Measurements from ENCODE around the gene DLGAP5.

The DLGAP5 gene

GRCh38 chr14:55128386-55129085, 62.8 kb downstream of the DLGAP5 start:
- DNase-seq = no peak

- no peak for DNase-seq
Measured at GRCh38 chr14:55127460-55127951, 63.9 kb downstream of the DLGAP5 start.

- DNase-seq = no peak
Measured at GRCh38 chr14:55126932-55127459, 64.4 kb downstream of the DLGAP5 start.

DNA sequence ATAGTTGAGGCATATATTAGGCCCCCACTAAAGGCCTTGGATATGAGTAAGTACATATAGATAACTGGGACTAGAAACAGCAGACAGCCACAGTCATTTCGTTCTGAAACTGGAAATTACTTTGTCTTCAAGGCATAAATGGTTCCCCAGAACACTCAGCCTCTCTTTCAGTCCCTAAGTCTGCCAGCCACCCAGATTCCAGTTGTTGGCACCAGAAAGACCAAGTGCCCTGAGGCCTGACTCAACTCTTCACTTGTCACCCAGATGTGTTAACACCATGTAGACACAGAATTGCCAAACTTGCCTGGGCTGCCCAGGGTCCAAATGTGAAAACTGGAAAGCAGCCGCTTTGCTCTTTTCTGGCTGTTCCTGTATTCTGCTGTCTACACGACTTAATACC, 65.4 kb downstream of the DLGAP5 start:
- DNase-seq = no peak

- DNase-seq = no peak
Measured at GRCh38 chr14:55125403-55125802, 66.0 kb downstream of the DLGAP5 start.

- no peak for DNase-seq
Measured at GRCh38 chr14:55124774-55125386, 66.5 kb downstream of the DLGAP5 start.

DNA sequence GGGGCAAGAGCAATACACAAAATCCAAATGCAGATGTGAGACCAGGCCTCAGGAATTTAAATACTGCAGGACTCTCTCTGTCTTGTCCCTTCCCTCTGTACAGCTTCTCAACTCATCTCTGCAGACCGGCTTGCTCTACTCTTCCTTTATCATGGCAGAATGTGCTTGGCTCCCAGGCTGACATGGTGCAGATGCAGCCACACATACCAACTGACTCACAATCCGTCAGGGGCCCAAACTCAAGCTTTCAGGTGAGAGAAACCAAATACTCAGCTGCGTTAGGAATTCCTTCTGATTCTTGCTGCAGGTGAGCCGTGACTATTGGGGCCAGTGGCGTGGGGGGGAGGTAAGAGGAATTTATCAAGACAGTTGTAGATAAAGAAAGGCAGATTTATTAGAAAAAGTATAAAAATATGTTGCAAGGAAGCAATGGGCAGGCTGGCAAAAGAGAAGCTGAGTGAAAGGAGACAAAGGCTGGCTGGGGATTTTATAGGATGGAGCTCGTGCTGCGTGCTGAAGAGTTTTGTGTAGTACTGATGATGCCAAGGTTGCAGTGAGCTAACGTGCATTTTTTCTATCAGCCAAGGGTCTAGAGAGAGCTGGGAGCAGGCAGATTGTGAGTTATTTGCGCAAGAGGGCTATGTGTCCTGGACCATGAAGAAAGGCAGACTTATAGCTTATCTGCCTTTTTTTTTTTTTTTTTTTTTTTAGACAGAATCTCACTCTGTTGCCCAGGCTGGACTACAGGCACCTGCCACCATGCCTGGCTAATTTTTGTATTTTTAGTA, 67.3 kb downstream of the DLGAP5 start:
- DNase-seq = no peak

GRCh38 chr14:55123101-55123500, 68.3 kb downstream of the DLGAP5 start:
- no peak for DNase-seq

- no peak for DNase-seq
Measured at GRCh38 chr14:55122440-55122986, 68.9 kb downstream of the DLGAP5 start.

DNA sequence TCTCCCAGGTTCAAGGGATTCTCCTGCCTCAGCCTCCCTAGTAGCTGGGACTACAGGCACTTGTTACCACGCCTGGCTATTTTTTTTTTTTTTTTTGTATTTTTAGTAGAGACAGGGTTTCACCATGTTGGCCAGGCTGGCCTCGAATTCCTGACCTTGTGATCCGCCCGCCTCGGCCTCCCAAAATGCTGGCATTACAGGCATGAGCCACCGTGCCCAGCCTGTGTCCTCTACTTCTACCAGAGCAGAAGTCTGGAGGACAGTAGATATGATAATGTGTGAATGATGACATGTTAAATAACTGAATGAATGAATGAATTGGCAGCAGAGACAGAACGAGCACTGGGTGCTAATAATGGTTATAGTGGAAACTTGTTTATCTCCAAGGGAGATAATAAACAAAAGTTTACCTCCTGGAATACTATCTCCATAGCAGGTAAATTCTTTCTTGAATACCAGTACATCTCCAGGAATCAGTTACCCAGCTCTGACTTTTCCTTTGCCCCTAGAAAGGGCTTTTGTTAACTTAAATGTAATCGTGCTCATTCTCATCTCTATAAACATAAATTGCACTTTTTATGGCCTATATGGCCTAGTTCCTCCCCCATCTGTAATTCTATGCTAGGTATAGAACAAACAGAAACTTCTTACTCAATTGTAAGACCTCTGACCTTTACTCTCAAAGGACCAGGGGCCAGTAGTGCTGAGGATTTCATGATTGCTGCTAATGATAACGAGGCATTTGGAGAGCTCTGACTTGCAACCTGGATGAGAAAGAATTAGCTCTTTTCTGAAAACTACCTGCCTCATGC, 69.6 kb downstream of the DLGAP5 start:
- DNase-seq = no peak

DNA sequence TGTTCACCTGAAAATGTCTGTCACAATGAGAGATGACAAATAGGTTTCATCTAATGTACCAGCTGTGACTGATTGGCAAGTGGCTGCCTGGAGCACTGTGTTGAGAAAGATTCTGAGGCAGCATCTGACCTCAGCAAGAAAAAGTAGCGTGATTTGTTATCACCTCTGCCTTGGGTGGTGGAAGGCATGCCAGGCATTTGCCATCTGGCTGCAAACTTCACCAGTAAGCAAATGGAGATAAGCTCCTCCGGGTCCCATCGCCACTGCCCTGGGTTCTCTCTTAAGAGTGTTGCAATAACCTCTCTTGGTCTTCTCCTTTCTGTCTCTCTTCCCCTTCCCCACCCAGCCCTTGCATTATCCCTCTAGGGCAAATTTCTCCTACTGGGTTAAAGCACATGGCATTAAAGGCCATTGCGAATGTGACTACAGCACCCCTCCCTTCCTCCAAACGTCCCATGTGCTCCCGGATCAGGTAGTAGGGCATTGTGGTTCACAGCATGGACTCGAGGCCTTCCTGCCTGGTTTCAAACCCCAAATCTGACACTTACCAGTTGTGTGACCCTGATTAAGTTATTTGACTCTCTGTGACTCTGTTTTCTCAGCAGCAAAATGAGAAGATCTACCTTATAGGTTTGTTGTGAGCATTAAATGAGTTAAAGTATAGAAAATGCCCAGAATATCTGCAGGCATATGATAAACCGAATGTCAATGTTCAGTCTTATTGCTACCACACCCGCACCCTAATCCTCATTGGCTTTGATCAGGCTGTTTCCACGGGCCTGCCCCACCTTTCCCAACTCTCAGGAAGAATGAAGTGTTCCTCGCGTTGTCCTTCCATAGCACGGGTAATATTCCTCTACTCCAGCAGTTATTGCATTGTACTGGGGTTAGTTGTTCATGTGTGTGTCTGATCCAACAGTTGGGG, 70.6 kb downstream of the DLGAP5 start:
- no peak for DNase-seq

DNA sequence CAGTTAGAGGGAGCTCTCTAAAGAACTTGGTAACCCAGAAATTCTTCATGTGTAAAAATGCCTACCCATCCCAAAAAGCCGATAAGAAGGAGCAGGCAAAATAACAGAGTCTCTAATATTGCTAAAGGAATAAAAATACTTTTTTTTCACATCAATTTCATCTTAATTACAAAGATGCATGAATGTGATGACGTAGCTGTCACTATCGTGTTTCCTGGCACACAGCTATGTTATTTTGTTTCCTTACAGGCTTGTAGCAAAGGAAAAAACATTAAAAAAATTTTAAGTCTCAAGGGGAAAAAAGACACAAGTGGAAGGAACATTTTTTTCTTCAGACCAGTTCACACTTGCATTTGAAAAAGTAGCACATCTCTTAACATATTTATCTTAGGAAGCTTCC, 72.6 kb downstream of the DLGAP5 start:
- no peak for DNase-seq

GRCh38 chr14:55117803-55118441, 73.5 kb downstream of the DLGAP5 start:
- no peak for DNase-seq

DNA sequence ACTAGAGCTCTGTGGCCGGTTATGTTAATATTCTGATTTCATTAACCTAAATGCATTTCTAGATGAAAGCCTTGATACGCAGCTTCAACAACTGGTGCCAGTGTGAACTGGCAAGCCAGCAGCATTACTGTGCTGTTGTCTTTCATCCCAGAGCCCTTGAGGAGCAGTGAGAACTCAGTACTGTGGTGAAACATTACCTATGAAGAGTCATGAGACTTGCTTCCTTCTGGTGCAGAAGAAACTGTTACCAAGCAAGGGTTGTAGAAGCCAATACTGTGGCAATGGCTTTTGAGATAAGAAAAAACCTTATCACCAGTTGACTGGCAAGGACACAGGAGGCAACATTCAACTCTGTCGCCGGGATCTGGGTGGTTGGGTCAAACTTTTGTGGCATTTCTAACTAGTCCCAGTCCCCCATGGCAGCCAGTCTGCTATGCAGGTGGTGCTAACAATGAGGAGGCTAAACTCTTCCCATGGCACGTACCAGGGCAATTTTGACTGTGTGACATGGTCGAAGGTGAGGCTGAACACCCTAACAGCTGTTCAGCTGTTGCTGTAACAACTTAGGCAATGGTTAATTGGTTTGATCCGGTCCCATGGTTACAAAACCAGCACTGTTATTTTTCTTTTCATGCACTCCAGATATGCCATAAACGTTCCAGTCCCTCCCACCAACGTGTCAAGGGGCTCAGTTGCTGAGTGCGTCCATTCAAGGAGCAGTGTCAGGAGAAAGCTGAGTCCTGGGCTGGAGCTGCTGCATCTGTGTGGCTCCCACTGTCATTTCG, 74.9 kb downstream of the DLGAP5 start:
- no peak for DNase-seq

GRCh38 chr14:55115861-55116245, 75.5 kb downstream of the DLGAP5 start:
- DNase-seq = no peak

DNA sequence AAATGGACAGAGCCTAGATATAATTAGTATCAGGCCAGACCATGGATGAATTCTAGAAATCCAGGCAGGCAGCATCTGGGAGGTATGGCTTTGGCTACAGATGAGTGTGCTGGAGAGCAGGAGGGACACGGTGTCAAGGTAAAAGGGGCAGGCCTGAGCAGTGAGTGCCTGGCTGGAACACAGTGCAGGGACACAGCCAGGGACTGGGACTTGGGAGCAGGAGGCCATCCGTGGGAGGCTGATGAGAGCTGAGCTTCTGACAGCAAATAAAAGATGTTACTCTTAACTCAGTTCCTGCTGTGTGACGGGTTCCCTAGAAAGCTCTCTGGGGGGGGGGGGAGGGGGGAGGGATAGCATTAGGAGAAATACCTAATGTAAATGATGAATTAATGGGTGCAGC, 75.9 kb downstream of the DLGAP5 start:
- no peak for DNase-seq

GRCh38 chr14:55114720-55115119, 76.7 kb downstream of the DLGAP5 start:
- DNase-seq = no peak

DNA sequence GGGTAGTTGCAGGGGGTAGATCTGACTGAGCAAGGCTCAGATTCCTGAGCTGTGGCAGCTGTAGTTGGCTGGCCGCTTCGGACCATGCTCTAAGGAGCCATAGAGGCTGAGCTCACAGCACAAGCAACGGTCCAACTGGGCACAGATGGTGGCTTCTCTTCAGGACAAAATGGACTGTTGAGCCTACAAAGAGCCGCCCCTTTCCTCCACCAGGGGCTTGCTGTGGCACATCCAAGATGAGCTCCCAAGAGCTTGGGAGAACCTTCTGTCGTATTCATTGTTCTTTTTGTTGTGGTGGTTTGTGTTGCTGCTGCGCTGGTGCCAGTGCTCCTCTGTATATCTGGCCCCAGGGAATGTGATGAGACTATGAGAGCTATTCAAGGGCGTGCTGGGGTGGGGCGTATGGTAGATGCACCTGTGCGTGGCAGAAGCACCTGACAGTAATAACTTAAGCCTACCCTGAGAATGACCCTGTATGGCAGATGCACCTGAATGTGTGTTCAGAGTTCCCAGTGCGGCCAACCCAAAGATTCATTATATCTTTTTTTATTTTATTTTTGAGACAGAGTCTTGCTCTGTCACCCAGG, 80.2 kb downstream of the DLGAP5 start:
- no peak for DNase-seq

DNA sequence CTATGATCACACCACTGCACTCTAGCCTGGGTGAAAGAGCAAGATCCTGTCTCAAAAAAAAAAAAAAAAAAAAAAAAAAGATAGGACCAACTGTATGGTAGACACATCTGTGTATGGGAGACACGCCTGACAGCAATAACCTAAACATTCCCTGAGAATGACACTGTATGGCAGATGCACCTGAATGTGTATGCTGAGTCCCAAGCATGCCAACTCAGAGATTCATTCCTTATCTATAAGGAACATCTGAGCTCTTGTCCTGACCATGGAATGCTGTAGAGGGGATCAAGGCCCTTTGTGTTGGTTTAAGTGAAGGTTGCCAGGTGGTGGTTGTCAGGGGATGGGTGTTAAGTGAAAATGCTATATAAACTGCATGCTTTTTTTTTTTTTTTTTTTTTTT, 81.5 kb downstream of the DLGAP5 start:
- no peak for DNase-seq
